Adrenal gland (tissue), 12 donors: ENCODE results near the gene PSKH1. TPM values are rescaled to one million over a fixed set of nuclear protein-coding genes. Genes with fewer than 3 reads are reported as not detected.

Experiments
- DNase-seq, 7 donors: peaks; one replicate each; pipeline ENCODE4 v3.0.0-alpha.2; 2019 to 2020
- H3K27ac ChIP-seq, 5 donors: fragments of 200-600 bp; sonication (generic) in 4 of 5; 1 replicate in 3 of 5; 2 replicates in 2 of 5; pipeline versions ENCODE4 v1.5.1 to v1.8.0; 2016 to 2020; ENCODE audit warnings: mild to moderate bottlenecking in 1 of 5
- H3K27me3 ChIP-seq: fragments of 200-600 bp; 2 replicates; pipeline ENCODE4 v1.8.0; 2021
- H3K36me3 ChIP-seq, 2 donors: fragments of 200-600 bp; replicated peaks in 1 of 2; 1 replicate in 1 of 2; 2 replicates in 1 of 2; pipeline versions ENCODE4 v1.5.1 to v1.8.0; 2018 to 2022
- H3K4me1 ChIP-seq, 2 donors: fragments of 200-600 bp; replicated peaks in 1 of 2; 1 replicate in 1 of 2; 2 replicates in 1 of 2; pipeline versions ENCODE4 v1.5.1 to v1.8.0; 2018 to 2021
- H3K4me3 ChIP-seq, 4 donors: fragments of 200-600 bp; sonication (generic) in 3 of 4; one replicate each; pipeline ENCODE4 v1.5.1; 2016 to 2018
- H3K9me3 ChIP-seq, 3 donors: fragments of 200-600 bp; sonication (generic) in 1 of 3; replicated peaks in 1 of 3; 1 replicate in 2 of 3; 2 replicates in 1 of 3; pipeline versions ENCODE4 v1.5.1 to v1.8.0; 2016 to 2021
- CTCF ChIP-seq, 6 experiments: fragments of 450-650 bp in 4 of 6; fragments of 200-600 bp in 2 of 6; sonication (generic) in 1 of 6; IDR thresholded peaks; 1 replicate in 5 of 6; 2 replicates in 1 of 6; pipeline versions ENCODE4 v1.5.1 to v1.8.0; 2016 to 2021; ENCODE audit warnings: antibody characterized with exemption in 6 of 6, mild to moderate bottlenecking in 2 of 6, moderate library complexity in 1 of 6
- POLR2A ChIP-seq, 2 donors: fragments of 450-650 bp; IDR thresholded peaks; one replicate each; pipeline ENCODE4 v1.6.1; 2017; ENCODE audit warnings: antibody characterized with exemption in 2 of 2, mild to moderate bottlenecking in 2 of 2, moderate library complexity in 1 of 2
- WGBS, 4 donors: extraction: QIAGEN DNeasy Blood & Tissue Kit in 2 of 4; methylation state at CpG; one replicate each; pipeline versions ENCODE4 v1.1.5 to v1.1.7; 2013 to 2017; 5-methylcytosine and 5-hydroxymethylcytosine counted together
- intact Hi-C, 2 donors: fragments of 100-400 bp; cut with DNase I; formaldehyde crosslinking; loops; one replicate each; pipeline versions ENCODE4 v1.14.1 to v1.15.0; 2022 to 2023
- polyA plus RNA-seq, 3 donors: library from polyadenylated mRNA; stranded (reverse); fragments of 200-250 nt in 2 of 3; fragments of 350-450 nt in 1 of 3; fragmentation: Illumina TruSeq in 1 of 3; extraction: RNeasy Lipid Tissue Mini Kit (QIAGEN cat#74804) in 1 of 3; gene quantifications; one replicate each; pipeline ENCODE4 v1.2.3, GENCODE V29; 2013 to 2014
- total RNA-seq, 9 donors: library from RNA; depleted of rRNA in 4 of 9; stranded (reverse); fragments of >200 nt in 4 of 9; fragments of 120-200 nt in 1 of 9; fragmentation: NEBNext Ultra II Directional in 1 of 9; extraction: Animal tissue kit (Norgen Biotek cat#: 25700) in 1 of 9; gene quantifications; one replicate each; pipeline versions ENCODE4 v1.1.0 to v1.2.4, GENCODE V29; 2013 to 2023
- donor health status: healthy with polysubstance abuse.
- donor health status: Bipolar disorder and iron deficiency.
- donor health status: DM: yes; HTN: yes; CAD: no.
- donor health status: DM: no; HTN: no; CAD: no.
- donor health status: DM: no; HTN: no; CAD: no.
- donor health status: DM: yes; HTN: yes; CAD: no.

The PSKH1 gene
- total and polyA plus RNA-seq, 12 donors: 9.5 to 43.7 (median 24.0) TPM

GRCh38 chr16:67847064-67847861 lies 45.8 kb upstream of the PSKH1 start, which contains the start of gene CENPT:
CENPT (minus strand) TSS chr16:67847693; CDS start chr16:67833859, 13,834 bp downstream.
- peak in 1 of 6 experiments; percentile 15 for TF ChIP-seq CTCF (IDR thresholded peaks at IDR 0.05)
- TF ChIP-seq POLR2A (IDR thresholded peaks at IDR 0.05): peak in 1 of 2 donors; percentile 39
- intact Hi-C loops: no loop called here
- H3K4me1 ChIP-seq: peaks cover 32 to 50% of the 10 kb centered on the region in 2 donors
- H3K27me3 ChIP-seq: no peaks in the 10 kb centered on the region
- H3K36me3 ChIP-seq: no peaks in the 10 kb centered on the region
- peak in 6 of 7 donors; percentile 29 to 82 (median 70) for DNase-seq
- peak within 1 kb of the TSS; percentile 29 to 95 (median 90) for H3K27ac ChIP-seq
- H3K9me3 ChIP-seq: no peaks in the 10 kb centered on the region
- peak within 1 kb of the TSS; percentile 60 to 85 (median 83) for H3K4me3 ChIP-seq
- WGBS, 4 donors: 0 to 1% (median 0%) methylated on average over 9 to 61 of the region's 62 CpGs; no CpG with 5 or more reads in 1 of the 4 donors

DNA sequence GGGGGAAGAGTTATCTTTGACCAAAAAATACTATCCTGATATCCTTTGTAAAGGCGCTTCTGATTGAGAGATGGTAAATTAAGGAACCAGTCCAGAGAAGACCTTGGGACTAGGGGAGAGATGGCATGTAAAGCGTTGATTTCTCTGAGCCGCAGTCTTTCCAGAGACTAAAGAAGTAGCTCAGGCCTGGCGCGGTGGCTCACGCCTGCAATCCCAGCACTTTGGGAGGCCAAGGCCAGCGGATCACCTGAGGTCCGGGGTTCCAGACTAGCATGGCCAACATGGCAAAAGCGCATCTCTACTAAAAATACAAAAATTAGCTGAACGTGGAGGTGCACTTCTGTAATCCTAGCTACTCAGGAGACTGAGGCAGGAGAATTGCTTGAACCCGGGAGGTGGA lies 44.9 kb upstream of the PSKH1 start:
- no peak for DNase-seq
- H3K36me3 ChIP-seq: no peaks in the 10 kb centered on the region
- peaks cover 28 to 49% of the 10 kb centered on the region in 2 donors for H3K4me1 ChIP-seq
- H3K27me3 ChIP-seq: no peaks in the 10 kb centered on the region
- no peak for TF ChIP-seq CTCF (IDR thresholded peaks at IDR 0.05)
- TF ChIP-seq POLR2A (IDR thresholded peaks at IDR 0.05): no peak
- H3K4me3 ChIP-seq: peak overlapping the region in 2 of 4 donors; percentile 82 to 85
- H3K9me3 ChIP-seq: no peaks in the 10 kb centered on the region
- intact Hi-C loops: no loop called here
- peak overlapping the region in 1 of 5 donors; percentile 95 for H3K27ac ChIP-seq
- 71 to 81% (median 74%) methylated on average over 11 of the region's 11 CpGs for WGBS, 4 donors

DNA sequence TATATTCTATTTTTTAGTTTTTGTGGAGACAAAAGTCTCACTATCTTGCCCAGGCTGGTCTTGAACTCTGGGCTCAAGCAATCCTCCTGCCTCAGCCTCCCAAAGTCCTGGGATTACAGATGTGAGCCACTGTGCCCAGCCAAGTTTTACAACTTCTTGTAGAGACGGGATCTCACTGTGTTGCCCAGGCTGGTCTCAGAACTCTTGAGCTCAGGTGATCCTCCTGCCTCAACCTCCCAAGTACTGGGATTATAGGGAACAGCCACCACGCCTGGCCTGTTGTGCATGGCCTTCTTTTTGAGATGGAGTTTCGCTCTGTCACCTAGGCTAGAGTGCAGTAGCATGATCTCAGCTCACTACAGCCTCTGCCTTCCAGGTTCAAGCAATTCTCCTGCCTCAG lies 39.4 kb upstream of the PSKH1 start:
- Histone ChIP-seq H3K4me3 (no peak overlapping the region), H3K4me1 (peaks cover 30 to 31% of the 10 kb centered on the region in 2 donors), H3K27me3 (no peaks in the 10 kb centered on the region), H3K27ac (no peak overlapping the region), H3K36me3 (no peaks in the 10 kb centered on the region), H3K9me3 (no peaks in the 10 kb centered on the region)
- TF ChIP-seq CTCF (IDR thresholded peaks at IDR 0.05): no peak
- WGBS, 4 donors: 94 to 98% (median 96%) methylated on average over 2 to 3 of the region's 3 CpGs
- intact Hi-C loops: no loop called here
- DNase-seq: no peak

GRCh38 chr16:67855789-67856188 lies 37.3 kb upstream of the PSKH1 start:
- no peak for TF ChIP-seq CTCF (IDR thresholded peaks at IDR 0.05)
- no peak for TF ChIP-seq POLR2A (IDR thresholded peaks at IDR 0.05)
- Histone ChIP-seq H3K27me3 (no peaks in the 10 kb centered on the region), H3K27ac (peak overlapping the region in 2 of 5 donors; percentile 41 to 50), H3K4me1 (peaks cover 25 to 30% of the 10 kb centered on the region in 2 donors), H3K36me3 (peaks cover 0 to 5% of the 10 kb centered on the region in 2 donors), H3K4me3 (no peak overlapping the region), H3K9me3 (no peaks in the 10 kb centered on the region)
- intact Hi-C loops: no loop called here
- DNase-seq: peak; percentile 56 to 81 (median 71)
- WGBS, 4 donors: 26 to 55% (median 34%) methylated on average over 10 of the region's 10 CpGs
